GM18526 (cell line): ENCODE data around the gene UBE2QL1.

Experiments
- POLR2A ChIP-seq: IDR thresholded peaks from 3 replicates; pipeline ENCODE4 v1.6.1; 2011; ENCODE audit not compliant: insufficient read length; ENCODE audit errors: extremely low read depth

The UBE2QL1 gene

GRCh38 chr5:6510132-6510531 is 61.5 kb downstream of the UBE2QL1 start:
- TF ChIP-seq POLR2A: no peak

GRCh38 chr5:6510973-6511372 is 62.3 kb downstream of the UBE2QL1 start:
- TF ChIP-seq POLR2A: no peak

- TF ChIP-seq POLR2A: no peak
These were observed 68.2 kb downstream of the UBE2QL1 start for GRCh38 chr5:6516823-6517222.

GRCh38 chr5:6517510-6517909 is 68.9 kb downstream of the UBE2QL1 start:
- TF ChIP-seq POLR2A: no peak

GRCh38 chr5:6518298-6519057 is 69.8 kb downstream of the UBE2QL1 start:
- TF ChIP-seq POLR2A: no peak

- no peak for TF ChIP-seq POLR2A
These were observed 71.5 kb downstream of the UBE2QL1 start for GRCh38 chr5:6520201-6520600.

GRCh38 chr5:6522331-6522730 is 73.7 kb downstream of the UBE2QL1 start:
- TF ChIP-seq POLR2A: no peak

GRCh38 chr5:6522923-6523322 is 74.3 kb downstream of the UBE2QL1 start:
- TF ChIP-seq POLR2A: no peak

- no peak for TF ChIP-seq POLR2A
These were observed 76.8 kb downstream of the UBE2QL1 start for GRCh38 chr5:6525422-6525821.

GRCh38 chr5:6525910-6526309 is 77.3 kb downstream of the UBE2QL1 start:
- TF ChIP-seq POLR2A: no peak

GRCh38 chr5:6527749-6528455 is 79.2 kb downstream of the UBE2QL1 start:
- TF ChIP-seq POLR2A: no peak

- no peak for TF ChIP-seq POLR2A
These were observed 86.9 kb downstream of the UBE2QL1 start for GRCh38 chr5:6535594-6535993.

GRCh38 chr5:6539060-6539459 is 90.4 kb downstream of the UBE2QL1 start:
- no peak for TF ChIP-seq POLR2A

GRCh38 chr5:6540111-6540827 is 91.6 kb downstream of the UBE2QL1 start:
- TF ChIP-seq POLR2A: no peak

- TF ChIP-seq POLR2A: no peak
These were observed 92.8 kb downstream of the UBE2QL1 start for GRCh38 chr5:6541256-6542013.
